Measurements from ENCODE around the gene ABL2.
"Not testable (repeated sequence)": the region's sequence is repeated elsewhere in the genome, so short reads cannot be mapped to it uniquely, and the experiment has no call there.

Gene ABL2

DNA sequence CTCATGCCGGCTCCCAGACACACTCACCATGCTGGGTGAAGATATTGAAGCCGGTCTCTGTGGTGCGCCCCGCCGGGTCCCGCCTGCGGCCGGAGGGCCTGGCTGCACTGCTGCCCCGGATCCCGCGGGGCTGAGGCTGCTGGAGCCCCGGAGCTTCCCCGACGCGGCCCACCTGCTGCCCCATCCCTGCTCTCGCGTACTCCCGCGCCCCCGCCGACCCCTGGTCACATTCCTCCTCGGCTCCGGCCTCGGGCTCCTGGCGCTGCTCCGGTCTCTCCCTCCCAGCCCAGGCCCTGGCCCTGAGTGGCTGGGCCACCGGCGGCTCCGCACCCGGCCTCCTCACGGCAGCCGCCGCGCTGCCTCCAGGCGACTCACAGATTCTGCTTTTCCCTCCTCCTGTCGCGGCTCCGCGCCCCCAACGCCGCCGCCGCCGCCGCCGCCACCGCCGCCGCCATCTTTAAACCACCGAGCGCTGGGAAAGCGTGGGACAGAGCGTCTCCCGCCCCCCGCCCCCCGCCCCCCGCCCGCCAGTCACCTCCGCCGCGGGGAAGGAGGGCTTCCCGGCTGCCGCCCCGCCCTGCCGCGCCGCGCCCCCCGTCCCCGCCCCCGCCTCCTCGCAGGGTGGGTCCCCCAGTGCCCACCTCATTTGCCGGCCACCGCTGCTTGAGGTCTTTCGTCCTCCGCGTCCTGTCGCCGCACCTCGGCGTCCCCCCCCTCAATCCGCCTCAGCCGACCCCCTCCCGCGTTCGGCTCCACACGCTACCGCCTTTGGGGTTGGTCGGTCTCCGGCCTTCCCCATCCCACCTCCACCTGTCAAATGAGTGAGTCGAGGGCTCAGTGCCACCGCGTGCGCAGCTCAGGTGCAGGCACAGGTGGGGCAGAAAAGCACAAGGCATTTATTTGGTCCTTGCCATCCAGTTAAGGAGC, at the start of gene ABL2:
TSS of gene ABL2 (minus strand) at position 464 of the 927 bp plus-strand sequence. CDS start at position 184, 280 bp downstream.
- peaks cover 3% of the 10 kb centered on the region for H3K27me3 Mint-ChIP-seq
- H3K27ac Mint-ChIP-seq = peak within 1 kb of the TSS; percentile 79
- H3K4me1 Mint-ChIP-seq = peaks cover 22% of the 10 kb centered on the region
- no peaks in the 10 kb centered on the region for H3K9me3 Mint-ChIP-seq
- peak within 1 kb of the TSS; percentile 92 for H3K4me3 Mint-ChIP-seq
- H3K36me3 Mint-ChIP-seq = peaks cover 3% of the 10 kb centered on the region
- CTCF ChIA-PET = no interaction called here
- DNase-seq = peak; percentile 58

DNA sequence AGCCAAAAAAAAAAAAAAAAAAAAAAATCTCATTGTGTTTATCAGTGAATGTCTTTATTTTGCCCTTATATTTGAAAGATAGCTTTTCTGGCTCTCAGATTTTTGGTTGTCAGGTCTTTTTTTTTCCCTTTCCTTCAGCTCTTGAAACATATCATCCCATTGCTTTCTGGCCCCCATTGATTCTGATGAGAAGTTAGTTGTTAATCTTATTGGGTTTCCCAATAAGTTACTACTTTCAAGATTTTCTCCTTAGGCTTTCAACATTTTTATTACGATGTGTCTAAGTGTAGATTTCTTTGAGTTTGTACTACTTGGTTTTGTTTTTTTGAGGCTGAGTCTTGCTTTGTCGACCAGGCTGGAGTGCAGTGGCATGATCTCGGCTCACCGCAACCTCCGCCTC, 49.4 kb upstream of the ABL2 start:
- H3K27ac Mint-ChIP-seq = peak overlapping the region; percentile 58
- H3K36me3 Mint-ChIP-seq = peaks cover 2% of the 10 kb centered on the region
- peaks cover 9% of the 10 kb centered on the region for H3K9me3 Mint-ChIP-seq
- DNase-seq = no peak
- H3K4me3 Mint-ChIP-seq = no peak overlapping the region
- H3K4me1 Mint-ChIP-seq = no peaks in the 10 kb centered on the region
- H3K27me3 Mint-ChIP-seq = no peaks in the 10 kb centered on the region
- CTCF ChIA-PET = no interaction called here

DNA sequence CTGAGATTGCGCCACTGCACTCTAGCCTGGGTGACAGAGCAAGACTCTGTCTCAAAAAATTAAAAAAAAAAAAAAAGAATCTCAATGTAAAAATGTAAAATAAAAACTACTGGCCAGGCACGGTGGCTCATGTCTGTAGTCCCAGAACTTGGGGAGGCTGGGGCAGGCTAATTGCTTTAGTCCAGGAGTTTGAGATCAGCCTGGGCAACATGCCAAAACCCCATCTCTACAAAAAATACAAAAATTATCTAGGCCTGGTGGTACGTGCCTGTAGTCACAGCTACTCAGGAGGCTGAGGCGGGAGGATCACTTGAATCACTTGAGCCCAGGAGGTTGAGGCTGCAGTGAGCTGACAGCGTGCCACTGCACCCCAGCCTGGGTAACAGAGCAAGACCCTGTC, 44.9 kb upstream of the ABL2 start:
- H3K36me3 Mint-ChIP-seq, H3K4me3 Mint-ChIP-seq, H3K27ac Mint-ChIP-seq, H3K9me3 Mint-ChIP-seq, DNase-seq, H3K4me1 Mint-ChIP-seq, H3K27me3 Mint-ChIP-seq: not testable (repeated sequence)
- CTCF ChIA-PET = interaction anchor here (1.1 kb wide), 1 partner anchor 19 kb away, joined by 3 read pairs; no protein-coding TSS in a partner anchor

GRCh38 chr1:179269071-179269470, 39.6 kb upstream of the ABL2 start:
- Mint-ChIP-seq H3K36me3 (no peaks in the 10 kb centered on the region), H3K9me3 (no peaks in the 10 kb centered on the region), H3K4me1 (no peaks in the 10 kb centered on the region), H3K27me3 (no peaks in the 10 kb centered on the region), H3K27ac (no peak overlapping the region), H3K4me3 (no peak overlapping the region)
- CTCF ChIA-PET = no interaction called here
- DNase-seq = no peak

- H3K9me3 Mint-ChIP-seq = no peaks in the 10 kb centered on the region
- H3K4me3 Mint-ChIP-seq = no peak overlapping the region
- no peak for DNase-seq
- H3K36me3 Mint-ChIP-seq = no peaks in the 10 kb centered on the region
- no peaks in the 10 kb centered on the region for H3K27me3 Mint-ChIP-seq
- H3K4me1 Mint-ChIP-seq = no peaks in the 10 kb centered on the region
- CTCF ChIA-PET = no interaction called here
- H3K27ac Mint-ChIP-seq = no peak overlapping the region
Observed at GRCh38 chr1:179264507-179264906, 35.0 kb upstream of the ABL2 start.

DNA sequence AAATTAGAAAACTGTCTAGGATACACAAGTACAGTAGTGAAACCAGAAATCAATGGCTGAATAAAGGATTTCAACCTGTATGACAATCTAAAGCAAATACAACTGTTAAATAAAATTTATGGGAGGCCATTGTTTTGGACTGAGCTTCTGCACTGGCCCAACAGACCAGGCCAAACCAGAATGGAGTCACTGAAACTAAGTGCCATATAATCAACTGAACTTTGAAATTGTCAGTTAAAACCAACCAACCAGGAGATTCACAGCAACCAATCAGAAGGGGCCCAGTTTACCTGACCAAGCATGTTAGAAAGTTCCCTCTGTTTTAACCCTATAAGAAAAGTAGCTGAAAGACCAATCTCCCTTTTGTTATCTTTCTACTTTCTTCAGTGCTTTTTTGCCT, 33.6 kb upstream of the ABL2 start:
- no peak for DNase-seq
- H3K27ac Mint-ChIP-seq = no peak overlapping the region
- CTCF ChIA-PET = no interaction called here
- H3K4me1 Mint-ChIP-seq = no peaks in the 10 kb centered on the region
- no peaks in the 10 kb centered on the region for H3K27me3 Mint-ChIP-seq
- H3K4me3 Mint-ChIP-seq = no peak overlapping the region
- H3K9me3 Mint-ChIP-seq = no peaks in the 10 kb centered on the region
- H3K36me3 Mint-ChIP-seq = no peaks in the 10 kb centered on the region

DNA sequence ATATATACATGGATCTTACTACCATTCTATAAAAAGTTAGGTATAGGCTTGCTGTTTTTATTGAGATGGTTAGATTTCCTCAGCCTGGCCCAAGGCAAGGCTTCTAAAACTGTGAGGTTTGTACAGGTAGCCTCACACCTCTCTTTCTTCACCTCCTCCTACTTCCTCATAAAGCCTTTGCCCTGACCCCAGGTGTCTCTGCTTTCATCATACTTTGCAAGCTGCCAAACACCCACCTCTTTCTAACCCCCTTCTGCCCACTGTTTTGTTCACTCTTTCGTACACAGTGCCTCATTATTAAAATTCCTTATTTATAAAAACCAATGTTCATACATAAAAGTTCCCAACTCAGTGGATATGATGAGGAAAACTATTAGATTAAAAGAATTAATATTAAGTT, 32.7 kb upstream of the ABL2 start:
- Mint-ChIP-seq H3K4me3 (no peak overlapping the region), H3K27ac (no peak overlapping the region), H3K27me3 (no peaks in the 10 kb centered on the region), H3K4me1 (no peaks in the 10 kb centered on the region), H3K36me3 (no peaks in the 10 kb centered on the region), H3K9me3 (no peaks in the 10 kb centered on the region)
- CTCF ChIA-PET = interaction anchor here (0.6 kb wide), 1 partner anchor 10 kb away, joined by 3 read pairs; no protein-coding TSS in a partner anchor
- no peak for DNase-seq

DNA sequence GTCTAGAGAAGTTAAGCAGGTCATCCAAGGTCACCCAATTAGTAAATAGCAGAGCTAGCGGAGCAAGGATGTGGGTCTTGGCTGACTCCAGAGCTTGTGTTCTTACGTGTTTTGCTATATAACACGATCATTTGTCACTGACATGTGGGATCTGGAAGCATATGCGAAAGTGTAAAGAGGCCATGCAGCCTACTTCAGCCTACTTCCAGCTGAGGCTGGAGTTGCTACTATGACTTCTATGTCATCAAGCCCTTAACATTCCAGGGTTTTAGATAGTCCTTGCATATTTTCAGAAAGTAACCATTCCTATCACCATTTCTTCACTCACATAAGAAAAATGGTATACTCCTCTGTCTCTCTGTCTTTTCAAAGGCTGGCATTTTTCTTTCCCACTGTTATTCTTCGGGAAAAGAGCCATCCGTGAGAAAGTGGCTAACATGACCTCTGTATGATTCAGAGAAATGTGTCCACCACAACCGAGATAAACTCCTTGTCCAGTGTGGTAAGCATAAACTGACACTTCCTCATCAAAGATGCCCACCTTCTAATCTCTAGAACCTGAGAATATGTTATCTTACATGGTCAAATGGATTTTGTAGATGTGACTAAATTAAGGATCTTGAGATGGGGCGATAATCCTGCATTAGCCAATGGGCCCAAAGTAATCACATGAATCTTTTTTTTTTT, 24.0 kb upstream of the ABL2 start:
- no peak for DNase-seq
- Mint-ChIP-seq H3K27ac (no peak overlapping the region), H3K4me3 (no peak overlapping the region), H3K9me3 (no peaks in the 10 kb centered on the region), H3K4me1 (no peaks in the 10 kb centered on the region), H3K36me3 (no peaks in the 10 kb centered on the region), H3K27me3 (no peaks in the 10 kb centered on the region)
- CTCF ChIA-PET = interaction anchor here (1.3 to 2.6 kb wide), 2 partner anchors 113 to 117 kb away, joined by 3 to 11 read pairs; partner anchors contain the start of gene AXDND1

- no peak for DNase-seq
- no peaks in the 10 kb centered on the region for H3K27me3 Mint-ChIP-seq
- H3K36me3 Mint-ChIP-seq = no peaks in the 10 kb centered on the region
- CTCF ChIA-PET = interaction anchor here (1.1 to 2.6 kb wide), 6 partner anchors 9 to 195 kb away, joined by 3 to 11 read pairs (median 4); partner anchors contain the start of gene AXDND1
- H3K4me1 Mint-ChIP-seq = no peaks in the 10 kb centered on the region
- no peak overlapping the region for H3K4me3 Mint-ChIP-seq
- H3K9me3 Mint-ChIP-seq = no peaks in the 10 kb centered on the region
- no peak overlapping the region for H3K27ac Mint-ChIP-seq
Observed at GRCh38 chr1:179252606-179253005, 23.1 kb upstream of the ABL2 start.

DNA sequence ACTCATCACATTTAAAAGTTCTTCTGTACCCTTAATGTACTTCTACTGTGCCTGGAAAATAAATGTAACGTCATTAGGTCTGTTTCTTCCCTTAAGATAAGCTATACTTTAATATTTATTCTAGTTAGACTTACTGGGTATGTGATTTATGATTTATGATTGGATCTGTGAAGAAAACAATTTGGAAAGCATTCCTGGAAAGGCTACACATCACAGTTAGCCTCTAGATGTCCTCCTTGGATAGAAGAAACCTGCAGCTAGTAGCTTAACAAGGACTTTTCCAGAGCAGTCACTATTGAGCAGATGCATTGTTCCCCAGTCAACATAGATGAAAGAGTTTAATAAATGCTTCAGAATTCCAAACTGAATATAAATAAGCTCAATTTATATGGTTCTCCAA, 22.2 kb upstream of the ABL2 start:
- CTCF ChIA-PET = interaction anchor here (0.6 to 2.6 kb wide), 8 partner anchors 8 to 558 kb away, joined by 3 to 11 read pairs (median 4); no protein-coding TSS in a partner anchor
- no peak overlapping the region for H3K4me3 Mint-ChIP-seq
- no peaks in the 10 kb centered on the region for H3K9me3 Mint-ChIP-seq
- H3K27ac Mint-ChIP-seq = no peak overlapping the region
- no peaks in the 10 kb centered on the region for H3K36me3 Mint-ChIP-seq
- DNase-seq = no peak
- H3K4me1 Mint-ChIP-seq = no peaks in the 10 kb centered on the region
- H3K27me3 Mint-ChIP-seq = no peaks in the 10 kb centered on the region

DNA sequence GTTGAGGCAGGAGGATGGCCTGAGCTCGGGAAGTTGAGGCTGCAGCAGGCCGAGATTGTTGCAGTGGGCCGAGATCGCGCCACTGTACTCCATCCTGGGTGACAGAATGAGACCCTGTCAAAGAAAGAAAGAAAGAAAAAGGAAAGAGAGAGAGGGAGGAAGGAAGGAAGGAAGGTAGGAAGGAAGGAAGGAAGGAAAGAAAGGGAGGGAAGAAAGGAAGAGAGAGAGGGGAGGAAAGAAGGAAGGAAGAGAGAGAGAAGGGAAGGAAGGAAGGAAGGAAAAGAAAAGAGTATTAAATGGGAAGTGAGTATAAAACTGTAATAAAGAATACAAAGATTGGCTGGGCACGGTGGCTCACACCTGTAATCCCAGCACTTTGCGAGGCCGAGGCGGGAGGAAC, 18.4 kb upstream of the ABL2 start:
- Mint-ChIP-seq H3K36me3 (no peaks in the 10 kb centered on the region), H3K27ac (no peak overlapping the region), H3K4me1 (no peaks in the 10 kb centered on the region), H3K9me3 (no peaks in the 10 kb centered on the region), H3K27me3 (peaks cover 3% of the 10 kb centered on the region), H3K4me3 (no peak overlapping the region)
- no peak for DNase-seq
- CTCF ChIA-PET = interaction anchor here (0.6 kb wide), 1 partner anchor 241 kb away, joined by 3 read pairs; no protein-coding TSS in a partner anchor

DNA sequence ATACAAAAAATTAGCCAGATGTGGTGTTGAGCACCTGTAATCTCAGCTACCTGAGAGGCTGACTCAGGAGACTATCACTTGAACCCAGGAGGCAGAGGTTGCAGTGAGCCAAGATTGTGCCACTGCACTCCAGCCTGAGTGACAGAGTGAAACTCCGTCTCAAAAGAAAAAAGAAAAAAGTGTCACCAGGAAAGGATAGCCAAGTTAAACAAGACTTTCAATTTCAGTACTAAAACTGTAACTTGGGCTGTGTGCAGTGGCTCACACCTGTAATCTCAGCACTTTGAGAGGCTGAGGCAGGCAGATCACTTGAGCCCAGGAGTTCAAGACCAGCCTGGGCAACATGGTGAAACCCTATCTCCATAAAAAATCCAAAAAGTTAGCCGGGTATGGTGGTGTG, 15.9 kb upstream of the ABL2 start:
- H3K27me3 Mint-ChIP-seq, H3K4me3 Mint-ChIP-seq, H3K36me3 Mint-ChIP-seq, H3K4me1 Mint-ChIP-seq, H3K27ac Mint-ChIP-seq, H3K9me3 Mint-ChIP-seq, DNase-seq, CTCF ChIA-PET: not testable (repeated sequence)

DNA sequence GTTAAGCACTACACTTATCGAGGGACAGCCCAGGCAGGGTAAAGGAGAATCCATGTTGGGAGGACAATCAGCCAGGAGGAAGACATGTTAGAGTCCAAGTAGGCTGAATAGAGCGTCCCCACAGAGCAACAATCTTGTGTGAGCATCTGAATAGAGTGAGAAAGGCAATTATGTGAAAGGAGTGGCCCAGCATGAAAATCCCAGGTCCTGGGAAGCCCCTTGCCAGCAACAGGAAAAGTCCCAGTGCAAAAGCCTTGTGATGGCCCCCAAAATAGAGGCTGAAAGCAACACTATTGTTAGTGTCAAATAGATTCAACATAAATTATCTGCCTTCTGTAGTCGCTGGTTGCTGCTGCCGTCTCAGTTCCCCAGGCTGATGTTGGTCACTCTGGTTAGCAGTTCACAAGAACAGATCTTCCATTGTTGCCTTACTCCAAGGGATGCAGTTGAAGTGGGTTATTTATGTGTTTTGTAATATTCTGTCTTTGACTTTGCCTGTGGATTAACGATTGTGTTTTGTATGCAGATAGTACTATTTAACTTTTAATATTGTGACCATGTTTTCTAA, 12.1 kb upstream of the ABL2 start:
- no peaks in the 10 kb centered on the region for H3K4me1 Mint-ChIP-seq
- H3K9me3 Mint-ChIP-seq = no peaks in the 10 kb centered on the region
- H3K4me3 Mint-ChIP-seq = no peak overlapping the region
- DNase-seq = no peak
- H3K27me3 Mint-ChIP-seq = peaks cover 3% of the 10 kb centered on the region
- H3K36me3 Mint-ChIP-seq = no peaks in the 10 kb centered on the region
- H3K27ac Mint-ChIP-seq = no peak overlapping the region
- CTCF ChIA-PET = no interaction called here

DNA sequence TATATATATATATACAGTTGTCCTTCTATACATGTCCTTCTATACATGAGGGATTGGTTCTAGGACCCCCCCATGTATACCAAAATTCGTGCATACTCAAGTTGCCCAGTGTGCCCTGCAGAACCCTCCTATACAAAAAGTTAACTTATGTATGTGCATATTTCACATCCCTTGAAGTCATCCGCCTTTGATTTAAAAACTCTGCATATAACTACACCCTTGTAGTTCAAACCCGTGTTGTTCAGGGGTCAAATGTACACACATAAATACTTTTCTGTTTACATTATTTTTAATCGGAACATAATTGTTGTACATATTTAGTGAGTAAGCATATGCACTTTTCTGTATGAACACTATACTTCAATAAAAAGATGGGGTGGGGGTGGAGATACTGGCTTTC, 7.7 kb upstream of the ABL2 start:
- Mint-ChIP-seq H3K27me3 (no peaks in the 10 kb centered on the region), H3K4me3 (no peak overlapping the region), H3K4me1 (no peaks in the 10 kb centered on the region), H3K9me3 (no peaks in the 10 kb centered on the region), H3K36me3 (no peaks in the 10 kb centered on the region), H3K27ac (no peak overlapping the region)
- CTCF ChIA-PET = no interaction called here
- no peak for DNase-seq

Measured in activated naive CD4-positive, alpha-beta T cell treated with anti-CD3 and anti-CD28 coated beads, Interleukin-2, amount 10 ng/mL, durations not matched to agents 7 days and 5 days (primary cell).